ENCODE data around the gene IL19. TPM values are rescaled to one million over a fixed set of nuclear protein-coding genes. Genes with fewer than 3 reads are reported as not detected.

Gene IL19
- polyA plus RNA-seq, 1 of the 3 experiments (the other 2 are of a cell fraction): not detected

- TF ChIP-seq USF1 (IDR thresholded peaks at IDR 0.05; ENCODE audit: borderline replicate concordance, low read depth) (no peak), RCOR1 (IDR thresholded peaks at IDR 0.05; ENCODE audit: low read length) (no peak), PBX3 (IDR thresholded peaks at IDR 0.05) (no peak), RFX5 (IDR thresholded peaks at IDR 0.05; ENCODE audit: low read length) (no peak), ZBTB33 (IDR thresholded peaks at IDR 0.05; ENCODE audit: borderline replicate concordance, low read depth) (no peak), MXI1 (IDR thresholded peaks at IDR 0.05; ENCODE audit: low read depth, low read length) (no peak), MEF2A (IDR thresholded peaks at IDR 0.05; ENCODE audit: borderline replicate concordance, low read depth) (no peak), TCF12 (IDR thresholded peaks at IDR 0.05) (no peak), GABPA (IDR thresholded peaks at IDR 0.05; ENCODE audit: low read depth) (no peak)
These were observed 18.7 kb upstream of the IL19 start (continued) for GRCh38 chr1:206751891-206752290.

GRCh38 chr1:206752481-206752880, 18.1 kb upstream of the IL19 start:
- Histone ChIP-seq H3K9me2 (no peaks in the 10 kb centered on the region), H3K27me3 (ENCODE audit: insufficient read depth) (no peaks in the 10 kb centered on the region), H3K79me2 (ENCODE audit: insufficient read depth) (no peaks in the 10 kb centered on the region), H2AFZ (ENCODE audit: low read depth) (no peak overlapping the region), H3K9me3 (no peaks in the 10 kb centered on the region), H3F3A (replicated peaks; ENCODE audit: insufficient read depth) (no peaks in the 10 kb centered on the region), H4K20me1 (ENCODE audit: insufficient read depth) (no peaks in the 10 kb centered on the region), H3K4me2 (no peak overlapping the region), H3K27ac (ENCODE audit: low read depth in 2 of 2, low read length in 1 of 2) (no peak overlapping the region), H3K4me3 (ENCODE audit: low read depth in 2 of 2, low read length in 1 of 2) (no peak overlapping the region), H3K36me3 (replicated peaks in 1 of 2; ENCODE audit: control insufficient read depth in 1 of 2, insufficient read depth in 2 of 2, low read length in 1 of 2) (no peaks in the 10 kb centered on the region), H3K9ac (no peak overlapping the region), H3K4me1 (ENCODE audit: control insufficient read depth in 1 of 2, insufficient read depth in 2 of 2, low read depth in 1 of 2, low read length in 1 of 2) (no peaks in the 10 kb centered on the region)
- CTCF ChIA-PET: interaction anchor here (1.0 to 1.7 kb wide), 2 partner anchors 9 to 17 kb away, joined by 4 to 5 read pairs; no protein-coding TSS in a partner anchor
- 64% methylated on average over 2 of the region's 2 CpGs for WGBS (ENCODE audit: low lambda C conversion rate)
- POLR2A ChIA-PET: no interaction called here
- TF ChIP-seq USF2 (IDR thresholded peaks at IDR 0.05; ENCODE audit: borderline replicate concordance, low read depth, low read length): no peak
- TF ChIP-seq MEF2A (IDR thresholded peaks at IDR 0.05; ENCODE audit: borderline replicate concordance, low read depth): no peak
- no peak for TF ChIP-seq POLR2AphosphoS5 (IDR thresholded peaks at IDR 0.05; ENCODE audit: low read depth, low read length)
- no peak for TF ChIP-seq NRF1 (IDR thresholded peaks at IDR 0.05; ENCODE audit: low read depth, low read length)
- no peak for TF ChIP-seq IRF3 (IDR thresholded peaks at IDR 0.05; ENCODE audit: low read depth, low read length)
- TF ChIP-seq TAF1 (IDR thresholded peaks at IDR 0.05; ENCODE audit: borderline replicate concordance, low read depth, low read length): no peak
- DNase-seq: no peak
